Endometrial microvascular endothelial cells (primary cell): ENCODE results near the gene ZNF844. TPM values are rescaled to one million over a fixed set of nuclear protein-coding genes. Genes with fewer than 3 reads are reported as not detected.
"Not testable (repeated sequence)": the region's sequence is repeated elsewhere in the genome, so short reads cannot be mapped to it uniquely, and the experiment has no call there.

Experiments
- in situ Hi-C: cut with HindIII; loops from 2 replicates; pipeline ENCODE4 v1.10.0; 2017; ENCODE audit warnings: low sequenced_read_pairs, low pct_unique_long_range_greater_than_20kb; ENCODE audit errors: inconsistent ontology term
- total RNA-seq: library from RNA; depleted of rRNA; stranded (reverse); fragments of >200 nt; gene quantifications from one replicate; pipeline ENCODE4 v1.2.3, GENCODE V29; 2015; ENCODE audit errors: inconsistent ontology term

Gene ZNF844
- total RNA-seq, 1 donor from 2014 or later, result 3.7 TPM

GRCh38 chr19:12085074-12085818 lies 20.7 kb downstream of the ZNF844 start:
- in situ Hi-C loops, result no loop called here

- in situ Hi-C loops, result no loop called here
These were observed 26.3 kb downstream of the ZNF844 start for GRCh38 chr19:12090807-12091206.

GRCh38 chr19:12092065-12092867 lies 27.7 kb downstream of the ZNF844 start:
- in situ Hi-C loops, result no loop called here

- in situ Hi-C loops, result no loop called here
These were observed 28.4 kb downstream of the ZNF844 start for GRCh38 chr19:12092956-12093355.

- in situ Hi-C loops, result no loop called here
These were observed 29.2 kb downstream of the ZNF844 start for GRCh38 chr19:12093777-12094176.

GRCh38 chr19:12095111-12095790 lies 30.7 kb downstream of the ZNF844 start:
- in situ Hi-C loops, result no loop called here

- in situ Hi-C loops, result no loop called here
These were observed 33.5 kb downstream of the ZNF844 start for GRCh38 chr19:12098040-12098439.

- in situ Hi-C loops, result not testable (repeated sequence)
These were observed 39.4 kb downstream of the ZNF844 start for GRCh38 chr19:12103909-12104308.

GRCh38 chr19:12111176-12111575 lies 46.6 kb downstream of the ZNF844 start:
- in situ Hi-C loops, result no loop called here

GRCh38 chr19:12111943-12112637 lies 47.6 kb downstream of the ZNF844 start:
- in situ Hi-C loops, result no loop called here

GRCh38 chr19:12112701-12113100 lies 48.2 kb downstream of the ZNF844 start:
- in situ Hi-C loops, result no loop called here

GRCh38 chr19:12113121-12113520 lies 48.6 kb downstream of the ZNF844 start:
- in situ Hi-C loops, result no loop called here

- in situ Hi-C loops, result no loop called here
These were observed 52.9 kb downstream of the ZNF844 start for GRCh38 chr19:12117201-12117970.

- in situ Hi-C loops, result no loop called here
These were observed 62.2 kb downstream of the ZNF844 start for GRCh38 chr19:12126707-12127106.

Other genes with a start within 250 kb of the ZNF844 start
- gene ZNF439, start 216.0 kb upstream of the ZNF844 start, total RNA-seq, result 0.09 TPM
- gene ZNF69, start 176.9 kb upstream of the ZNF844 start, total RNA-seq, result 3.3 TPM
- gene ZNF700, start 139.6 kb upstream of the ZNF844 start, total RNA-seq, result 2.2 TPM
- gene ZNF763, start 99.7 kb upstream of the ZNF844 start, total RNA-seq, result 1.5 TPM
- 1.2 TPM for gene ZNF433, start 29.1 kb upstream of the ZNF844 start, total RNA-seq
- 0.09 TPM for gene ZNF878, start 11.8 kb upstream of the ZNF844 start, total RNA-seq
- 0.56 TPM for gene ZNF20, start 75.6 kb downstream of the ZNF844 start, total RNA-seq
- 1.9 TPM for gene ZNF625, start 92.0 kb downstream of the ZNF844 start, total RNA-seq
- 2.0 TPM for gene ZNF136, start 98.4 kb downstream of the ZNF844 start, total RNA-seq
- 3.3 TPM for gene ZNF44, start 230.2 kb downstream of the ZNF844 start, total RNA-seq